GM06990 (cell line): Measurements from ENCODE around the gene SRP72.

Experiments used
- DNase-seq: peaks from one replicate; pipeline ENCODE4 v3.0.0-alpha.2; 2011; ENCODE audit not compliant: insufficient read length; ENCODE audit errors: extremely low read depth
- H3K27me3 ChIP-seq: replicated peaks from 2 replicates; pipeline ENCODE4 v1.6.0; 2011; ENCODE audit warnings: low read length; ENCODE audit not compliant: control insufficient read depth, insufficient read depth
- H3K36me3 ChIP-seq: 2 replicates; pipeline ENCODE4 v1.5.1; 2011; ENCODE audit warnings: low read length; ENCODE audit not compliant: control insufficient read depth, insufficient read depth
- H3K4me3 ChIP-seq: replicated peaks from 2 replicates; pipeline ENCODE4 v1.5.1; 2011; ENCODE audit warnings: low read depth, mild to moderate bottlenecking, control low read depth, low read length
- TF ChIP-seq, protein P1 (sequence below): IDR thresholded peaks from 2 replicates; pipeline ENCODE4 v1.5.1; 2011; ENCODE audit warnings: low read length, control low read depth, mild to moderate bottlenecking, inconsistent platforms; ENCODE audit not compliant: insufficient read depth, poor library complexity, severe bottlenecking

SRP72 gene

GRCh38 chr4:56450342-56450741, 17.1 kb upstream of the SRP72 start:
- TF ChIP-seq, protein P1, sequence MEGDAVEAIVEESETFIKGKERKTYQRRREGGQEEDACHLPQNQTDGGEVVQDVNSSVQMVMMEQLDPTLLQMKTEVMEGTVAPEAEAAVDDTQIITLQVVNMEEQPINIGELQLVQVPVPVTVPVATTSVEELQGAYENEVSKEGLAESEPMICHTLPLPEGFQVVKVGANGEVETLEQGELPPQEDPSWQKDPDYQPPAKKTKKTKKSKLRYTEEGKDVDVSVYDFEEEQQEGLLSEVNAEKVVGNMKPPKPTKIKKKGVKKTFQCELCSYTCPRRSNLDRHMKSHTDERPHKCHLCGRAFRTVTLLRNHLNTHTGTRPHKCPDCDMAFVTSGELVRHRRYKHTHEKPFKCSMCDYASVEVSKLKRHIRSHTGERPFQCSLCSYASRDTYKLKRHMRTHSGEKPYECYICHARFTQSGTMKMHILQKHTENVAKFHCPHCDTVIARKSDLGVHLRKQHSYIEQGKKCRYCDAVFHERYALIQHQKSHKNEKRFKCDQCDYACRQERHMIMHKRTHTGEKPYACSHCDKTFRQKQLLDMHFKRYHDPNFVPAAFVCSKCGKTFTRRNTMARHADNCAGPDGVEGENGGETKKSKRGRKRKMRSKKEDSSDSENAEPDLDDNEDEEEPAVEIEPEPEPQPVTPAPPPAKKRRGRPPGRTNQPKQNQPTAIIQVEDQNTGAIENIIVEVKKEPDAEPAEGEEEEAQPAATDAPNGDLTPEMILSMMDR: no peak
- H3K4me3 ChIP-seq: no peak overlapping the region
- H3K36me3 ChIP-seq: no peaks in the 10 kb centered on the region; the same call in none of the 2 replicates
- no peaks in the 10 kb centered on the region for H3K27me3 ChIP-seq
- DNase-seq: no peak

DNA sequence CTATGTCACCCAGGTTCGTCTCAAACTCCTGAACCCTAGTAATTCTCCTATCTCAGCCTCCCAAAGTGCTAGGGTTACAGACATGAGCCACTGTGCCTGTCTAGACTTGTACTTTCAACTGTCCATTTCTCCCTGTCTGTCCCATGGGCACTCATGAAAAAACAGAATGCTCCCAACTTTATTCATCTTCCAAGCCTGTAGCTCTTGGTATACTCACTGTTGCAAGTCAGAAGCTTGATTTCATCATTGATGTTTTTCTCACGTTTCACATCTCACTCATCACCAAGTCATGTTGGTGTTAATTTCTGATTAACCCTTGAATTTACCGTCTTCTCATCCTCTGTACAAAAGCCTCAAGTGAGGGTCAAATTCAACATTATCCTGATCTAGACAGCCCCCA, 7.3 kb upstream of the SRP72 start:
- Histone ChIP-seq H3K4me3 (no peak overlapping the region), H3K36me3 (peaks cover 10% of the 10 kb centered on the region), H3K27me3 (no peaks in the 10 kb centered on the region)
- TF ChIP-seq, protein P1: no peak
- no peak for DNase-seq

DNA sequence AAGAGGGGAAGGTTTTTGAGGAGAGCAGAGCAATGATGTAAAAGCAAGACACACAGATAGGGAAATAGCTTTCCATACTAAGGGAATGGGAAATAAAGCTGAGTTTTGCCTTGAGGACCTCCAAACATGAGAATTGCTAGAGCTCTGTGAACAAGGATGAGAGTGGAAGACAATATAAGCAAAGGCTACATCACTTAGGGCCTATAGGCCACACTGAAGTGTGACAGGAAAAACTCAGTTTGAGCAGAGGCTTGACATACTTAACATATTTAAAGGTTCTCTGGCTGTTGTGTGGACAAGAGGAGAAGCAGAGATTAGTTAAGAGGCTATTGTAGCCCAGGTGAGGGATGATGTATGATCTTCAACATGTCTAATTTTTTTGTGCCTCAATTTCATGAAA, 5.3 kb upstream of the SRP72 start:
- no peaks in the 10 kb centered on the region for H3K27me3 ChIP-seq
- H3K36me3 ChIP-seq: peaks cover 6% of the 10 kb centered on the region
- TF ChIP-seq, protein P1: no peak
- no peak overlapping the region for H3K4me3 ChIP-seq
- no peak for DNase-seq

- TF ChIP-seq, protein P1: no peak
- H3K27me3 ChIP-seq: no peaks in the 10 kb centered on the region
- H3K36me3 ChIP-seq: peaks cover 6% of the 10 kb centered on the region
- H3K4me3 ChIP-seq: no peak overlapping the region
- no peak for DNase-seq
Measured at GRCh38 chr4:56463711-56464110, 3.7 kb upstream of the SRP72 start.

GRCh38 chr4:56464581-56464980, 2.8 kb upstream of the SRP72 start:
- no peaks in the 10 kb centered on the region for H3K27me3 ChIP-seq
- TF ChIP-seq, protein P1: no peak
- DNase-seq: no peak
- H3K36me3 ChIP-seq: peaks cover 6% of the 10 kb centered on the region
- H3K4me3 ChIP-seq: no peak overlapping the region
